SH-SY5Y (cell line): Measurements from ENCODE around the gene ADRA1B.

Experiments used
- GATA2 ChIP-seq: IDR thresholded peaks from 2 replicates; pipeline ENCODE4 v1.6.1; 2011; ENCODE audit warnings: mild to moderate bottlenecking, low read depth, low read length
- GATA3 ChIP-seq: IDR thresholded peaks from 2 replicates; pipeline ENCODE4 v1.6.1; 2011; ENCODE audit warnings: low read depth, mild to moderate bottlenecking, low read length, moderate library complexity

- no peak for TF ChIP-seq GATA3
- no peak for TF ChIP-seq GATA2
These were observed 5.4 kb downstream of the ADRA1B start for GRCh38 chr5:159921721-159922120.
